Measurements from ENCODE around the gene FREY1.

The FREY1 gene

DNA sequence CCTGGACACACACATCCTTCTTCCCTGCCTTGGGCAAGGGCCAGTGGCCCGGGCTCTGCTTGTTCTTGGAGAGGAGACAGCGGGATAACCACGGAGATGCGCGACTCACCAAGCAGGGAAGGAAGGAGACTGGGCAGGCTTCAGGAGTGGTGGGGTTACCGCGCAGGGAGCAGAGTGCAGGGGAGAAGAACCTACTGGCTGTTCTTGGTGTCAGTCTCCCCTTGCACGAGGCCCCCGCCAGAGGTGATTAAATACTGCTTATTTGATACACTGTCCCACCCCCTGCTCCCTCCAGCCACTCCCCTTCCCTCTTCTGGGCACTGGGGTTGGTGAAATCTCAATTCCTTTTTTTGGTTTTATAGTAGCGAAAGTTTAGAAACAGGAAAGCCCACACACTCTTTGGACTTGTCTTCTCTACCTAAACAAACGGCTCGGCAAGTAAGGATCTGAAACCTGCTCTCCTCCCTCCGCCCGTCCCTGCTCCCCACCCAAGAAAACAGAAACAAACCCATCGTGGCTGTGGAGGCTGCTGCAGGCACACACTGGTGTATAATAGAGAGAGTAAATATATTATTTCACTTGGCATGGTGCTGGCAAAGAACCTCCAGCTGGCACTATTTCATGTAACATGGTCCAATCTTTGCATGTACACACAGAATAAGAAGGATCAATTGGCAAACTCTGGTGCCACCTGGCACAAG, 26.2 kb upstream of the FREY1 start:
- TF ChIP-seq ZBTB48 (tag by site-specific recombination; IDR thresholded peaks at IDR 0.05): no peak
- no peak for TF ChIP-seq ZNF76 (tag by site-specific recombination; IDR thresholded peaks at IDR 0.05; ENCODE audit: borderline replicate concordance, low read depth)
- no peak for TF ChIP-seq ZNF140 (tag by site-specific recombination; IDR thresholded peaks at IDR 0.05)
- TF ChIP-seq EGR2 (tag by site-specific recombination; IDR thresholded peaks at IDR 0.05; ENCODE audit: low read depth): no peak
- no peak for TF ChIP-seq KLF8 (tag by site-specific recombination; IDR thresholded peaks at IDR 0.05)
- no peak for TF ChIP-seq GFI1B (tag by site-specific recombination; IDR thresholded peaks at IDR 0.05)
- TF ChIP-seq SP3 (tag by site-specific recombination; IDR thresholded peaks at IDR 0.05): no peak
- TF ChIP-seq, protein P1, sequence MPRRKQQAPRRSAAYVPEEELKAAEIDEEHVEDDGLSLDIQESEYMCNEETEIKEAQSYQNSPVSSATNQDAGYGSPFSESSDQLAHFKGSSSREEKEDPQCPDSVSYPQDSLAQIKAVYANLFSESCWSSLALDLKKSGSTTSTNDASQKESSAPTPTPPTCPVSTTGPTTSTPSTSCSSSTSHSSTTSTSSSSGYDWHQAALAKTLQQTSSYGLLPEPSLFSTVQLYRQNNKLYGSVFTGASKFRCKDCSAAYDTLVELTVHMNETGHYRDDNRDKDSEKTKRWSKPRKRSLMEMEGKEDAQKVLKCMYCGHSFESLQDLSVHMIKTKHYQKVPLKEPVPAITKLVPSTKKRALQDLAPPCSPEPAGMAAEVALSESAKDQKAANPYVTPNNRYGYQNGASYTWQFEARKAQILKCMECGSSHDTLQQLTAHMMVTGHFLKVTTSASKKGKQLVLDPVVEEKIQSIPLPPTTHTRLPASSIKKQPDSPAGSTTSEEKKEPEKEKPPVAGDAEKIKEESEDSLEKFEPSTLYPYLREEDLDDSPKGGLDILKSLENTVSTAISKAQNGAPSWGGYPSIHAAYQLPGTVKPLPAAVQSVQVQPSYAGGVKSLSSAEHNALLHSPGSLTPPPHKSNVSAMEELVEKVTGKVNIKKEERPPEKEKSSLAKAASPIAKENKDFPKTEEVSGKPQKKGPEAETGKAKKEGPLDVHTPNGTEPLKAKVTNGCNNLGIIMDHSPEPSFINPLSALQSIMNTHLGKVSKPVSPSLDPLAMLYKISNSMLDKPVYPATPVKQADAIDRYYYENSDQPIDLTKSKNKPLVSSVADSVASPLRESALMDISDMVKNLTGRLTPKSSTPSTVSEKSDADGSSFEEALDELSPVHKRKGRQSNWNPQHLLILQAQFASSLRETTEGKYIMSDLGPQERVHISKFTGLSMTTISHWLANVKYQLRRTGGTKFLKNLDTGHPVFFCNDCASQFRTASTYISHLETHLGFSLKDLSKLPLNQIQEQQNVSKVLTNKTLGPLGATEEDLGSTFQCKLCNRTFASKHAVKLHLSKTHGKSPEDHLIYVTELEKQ (tag by site-specific recombination; IDR thresholded peaks at IDR 0.05; ENCODE audit: borderline replicate concordance): no peak
- TF ChIP-seq FEZF1 (tag by site-specific recombination; IDR thresholded peaks at IDR 0.05): no peak
- TF ChIP-seq ZIC2 (tag by site-specific recombination; IDR thresholded peaks at IDR 0.05): no peak
- no peak for TF ChIP-seq ZNF366 (tag by site-specific recombination; conservative IDR thresholded peaks at IDR 0.05)
- no peak for TF ChIP-seq KLF9 (tag by site-specific recombination; IDR thresholded peaks at IDR 0.05; ENCODE audit: low read depth)
- TF ChIP-seq, protein P2, sequence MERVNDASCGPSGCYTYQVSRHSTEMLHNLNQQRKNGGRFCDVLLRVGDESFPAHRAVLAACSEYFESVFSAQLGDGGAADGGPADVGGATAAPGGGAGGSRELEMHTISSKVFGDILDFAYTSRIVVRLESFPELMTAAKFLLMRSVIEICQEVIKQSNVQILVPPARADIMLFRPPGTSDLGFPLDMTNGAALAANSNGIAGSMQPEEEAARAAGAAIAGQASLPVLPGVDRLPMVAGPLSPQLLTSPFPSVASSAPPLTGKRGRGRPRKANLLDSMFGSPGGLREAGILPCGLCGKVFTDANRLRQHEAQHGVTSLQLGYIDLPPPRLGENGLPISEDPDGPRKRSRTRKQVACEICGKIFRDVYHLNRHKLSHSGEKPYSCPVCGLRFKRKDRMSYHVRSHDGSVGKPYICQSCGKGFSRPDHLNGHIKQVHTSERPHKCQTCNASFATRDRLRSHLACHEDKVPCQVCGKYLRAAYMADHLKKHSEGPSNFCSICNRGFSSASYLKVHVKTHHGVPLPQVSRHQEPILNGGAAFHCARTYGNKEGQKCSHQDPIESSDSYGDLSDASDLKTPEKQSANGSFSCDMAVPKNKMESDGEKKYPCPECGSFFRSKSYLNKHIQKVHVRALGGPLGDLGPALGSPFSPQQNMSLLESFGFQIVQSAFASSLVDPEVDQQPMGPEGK (tag by site-specific recombination; IDR thresholded peaks at IDR 0.05): no peak
- TF ChIP-seq BCL11B (tag by site-specific recombination; IDR thresholded peaks at IDR 0.05; ENCODE audit: low read depth): no peak
- TF ChIP-seq, protein P3, sequence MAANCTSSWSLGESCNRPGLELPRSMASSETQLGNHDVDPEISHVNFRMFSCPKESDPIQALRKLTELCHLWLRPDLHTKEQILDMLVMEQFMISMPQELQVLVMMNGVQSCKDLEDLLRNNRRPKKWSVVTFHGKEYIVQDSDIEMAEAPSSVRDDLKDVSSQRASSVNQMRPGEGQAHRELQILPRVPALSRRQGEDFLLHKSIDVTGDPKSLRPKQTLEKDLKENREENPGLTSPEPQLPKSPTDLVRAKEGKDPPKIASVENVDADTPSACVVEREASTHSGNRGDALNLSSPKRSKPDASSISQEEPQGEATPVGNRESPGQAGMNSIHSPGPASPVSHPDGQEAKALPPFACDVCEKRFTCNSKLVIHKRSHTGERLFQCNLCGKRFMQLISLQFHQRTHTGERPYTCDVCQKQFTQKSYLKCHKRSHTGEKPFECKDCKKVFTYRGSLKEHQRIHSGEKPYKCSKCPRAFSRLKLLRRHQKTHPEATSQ (tag by site-specific recombination; IDR thresholded peaks at IDR 0.05): no peak
- TF ChIP-seq, protein P4, sequence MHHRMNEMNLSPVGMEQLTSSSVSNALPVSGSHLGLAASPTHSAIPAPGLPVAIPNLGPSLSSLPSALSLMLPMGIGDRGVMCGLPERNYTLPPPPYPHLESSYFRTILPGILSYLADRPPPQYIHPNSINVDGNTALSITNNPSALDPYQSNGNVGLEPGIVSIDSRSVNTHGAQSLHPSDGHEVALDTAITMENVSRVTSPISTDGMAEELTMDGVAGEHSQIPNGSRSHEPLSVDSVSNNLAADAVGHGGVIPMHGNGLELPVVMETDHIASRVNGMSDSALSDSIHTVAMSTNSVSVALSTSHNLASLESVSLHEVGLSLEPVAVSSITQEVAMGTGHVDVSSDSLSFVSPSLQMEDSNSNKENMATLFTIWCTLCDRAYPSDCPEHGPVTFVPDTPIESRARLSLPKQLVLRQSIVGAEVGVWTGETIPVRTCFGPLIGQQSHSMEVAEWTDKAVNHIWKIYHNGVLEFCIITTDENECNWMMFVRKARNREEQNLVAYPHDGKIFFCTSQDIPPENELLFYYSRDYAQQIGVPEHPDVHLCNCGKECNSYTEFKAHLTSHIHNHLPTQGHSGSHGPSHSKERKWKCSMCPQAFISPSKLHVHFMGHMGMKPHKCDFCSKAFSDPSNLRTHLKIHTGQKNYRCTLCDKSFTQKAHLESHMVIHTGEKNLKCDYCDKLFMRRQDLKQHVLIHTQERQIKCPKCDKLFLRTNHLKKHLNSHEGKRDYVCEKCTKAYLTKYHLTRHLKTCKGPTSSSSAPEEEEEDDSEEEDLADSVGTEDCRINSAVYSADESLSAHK (tag by site-specific recombination; IDR thresholded peaks at IDR 0.05): no peak
- no peak overlapping the region for H3K4me3 ChIP-seq (ENCODE audit: low read depth, low read length)
- H3K27ac ChIP-seq (ENCODE audit: extremely low read depth, low read depth, low read length): no peak overlapping the region
- no peaks in the 10 kb centered on the region for H3K4me1 ChIP-seq (ENCODE audit: control insufficient read depth, insufficient read depth, low read length)
- ChIA-PET POLR2A (no interaction called here), CTCF (interaction anchor here (0.8 kb wide), 1 partner anchor 60 kb away, joined by 3 read pairs; no protein-coding TSS in a partner anchor)
- H3K9me3 ChIP-seq (ENCODE audit: control insufficient read depth, insufficient read depth, low read depth, low read length): no peaks in the 10 kb centered on the region
- H3K36me3 ChIP-seq (ENCODE audit: control insufficient read depth in 2 of 2, insufficient read depth in 1 of 2, low read length in 2 of 2): peaks cover 0 to 60% of the 10 kb centered on the region in 2 experiments; a peak in 1 of 3 replicates

Measured in HEK293 (cell line).